ENCODE measurements around the gene S100PBP. TPM values are rescaled to one million over a fixed set of nuclear protein-coding genes. Genes with fewer than 3 reads are reported as not detected.

S100PBP gene
- total and polyA plus RNA-seq, 9 of the 15 experiments (the other 6 are each of a cell fraction or from before 2014, with no cell fraction given) = 22.9 to 60.2 (median 32.9) TPM

DNA sequence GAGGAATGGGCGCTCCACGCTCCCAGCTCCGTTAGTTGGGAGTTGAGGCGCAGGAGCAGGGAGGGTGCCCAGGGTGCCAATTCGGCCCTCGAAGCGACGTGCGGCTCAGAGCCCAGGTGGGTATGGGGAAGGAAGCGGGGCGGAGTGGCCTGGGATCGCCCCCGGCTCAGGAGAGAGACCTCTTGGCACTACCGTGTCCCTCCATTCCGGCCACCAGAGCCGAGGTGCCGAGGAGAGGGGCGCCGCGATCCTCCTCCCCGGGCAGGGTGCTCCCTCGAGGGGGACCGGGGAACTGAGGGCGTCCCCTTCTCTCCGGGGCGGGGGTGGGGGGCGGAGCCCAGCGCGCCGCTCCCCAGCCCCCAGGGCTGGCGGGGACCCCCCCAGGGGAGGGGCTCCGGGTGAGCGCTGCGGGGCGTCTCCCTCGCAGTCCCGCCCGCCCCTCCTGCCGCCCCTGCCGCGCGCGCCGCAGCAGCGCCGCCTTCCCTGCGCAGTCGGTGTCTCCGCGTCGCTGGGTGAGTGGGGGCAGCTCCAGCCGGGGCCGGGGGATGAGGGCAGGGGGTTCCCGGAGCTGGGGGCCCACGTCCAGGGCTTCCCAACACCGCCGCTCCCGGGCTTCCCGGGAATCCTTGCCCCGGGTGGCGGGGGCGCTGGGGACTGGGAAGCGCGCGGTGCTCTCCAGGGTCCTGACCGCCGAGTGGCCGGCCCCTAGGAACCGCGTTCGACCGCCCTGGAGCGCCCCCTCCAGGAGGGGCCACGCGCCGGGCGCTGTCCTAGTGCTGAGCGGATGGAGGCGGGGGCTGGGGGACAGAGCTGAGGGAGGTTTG, 68.8 kb downstream of the S100PBP start, which contains the start of gene HPCA (continued):
- TF ChIP-seq ZFX (CRISPR knock-in tag; IDR thresholded peaks at IDR 0.05) (peak; percentile 73), RBM15 (IDR thresholded peaks at IDR 0.05; ENCODE audit: insufficient read depth, low read length) (no peak), KLF6 (CRISPR knock-in tag; IDR thresholded peaks at IDR 0.05; ENCODE audit: borderline replicate concordance) (peak; percentile 74; the same call in 1 of the 2 replicates), ZNF24 (IDR thresholded peaks at IDR 0.05) (peak; percentile 79; the same call in 1 of the 2 replicates), HMG20B (CRISPR knock-in tag; IDR thresholded peaks at IDR 0.05) (no peak), PYGO2 (tag; IDR thresholded peaks at IDR 0.05) (0 out of 2 replicates have a peak, but pooled peaks have one; percentile 49), FOXP1 (CRISPR knock-in tag; IDR thresholded peaks at IDR 0.05) (peak; percentile 100), KDM1A (IDR thresholded peaks at IDR 0.05) (peak in 1 of 2 experiments; percentile 24; a peak in 1 of 4 replicates), ESRRA (IDR thresholded peaks at IDR 0.05; ENCODE audit: borderline replicate concordance, low read depth) (no peak), ZNF79 (CRISPR knock-in tag; IDR thresholded peaks at IDR 0.05; ENCODE audit: low read depth) (no peak)
- TF ChIP-seq, protein P1, sequence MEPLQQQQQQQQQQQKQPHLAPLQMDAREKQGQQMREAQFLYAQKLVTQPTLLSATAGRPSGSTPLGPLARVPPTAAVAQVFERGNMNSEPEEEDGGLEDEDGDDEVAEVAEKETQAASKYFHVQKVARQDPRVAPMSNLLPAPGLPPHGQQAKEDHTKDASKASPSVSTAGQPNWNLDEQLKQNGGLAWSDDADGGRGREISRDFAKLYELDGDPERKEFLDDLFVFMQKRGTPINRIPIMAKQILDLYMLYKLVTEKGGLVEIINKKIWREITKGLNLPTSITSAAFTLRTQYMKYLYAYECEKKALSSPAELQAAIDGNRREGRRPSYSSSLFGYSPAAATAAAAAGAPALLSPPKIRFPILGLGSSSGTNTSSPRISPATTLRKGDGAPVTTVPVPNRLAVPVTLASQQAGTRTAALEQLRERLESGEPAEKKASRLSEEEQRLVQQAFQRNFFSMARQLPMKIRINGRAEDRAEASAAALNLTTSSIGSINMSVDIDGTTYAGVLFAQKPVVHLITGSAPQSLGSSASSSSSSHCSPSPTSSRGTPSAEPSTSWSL (CRISPR knock-in tag; IDR thresholded peaks at IDR 0.05; ENCODE audit: borderline replicate concordance) = no peak
- TF ChIP-seq, protein P2, sequence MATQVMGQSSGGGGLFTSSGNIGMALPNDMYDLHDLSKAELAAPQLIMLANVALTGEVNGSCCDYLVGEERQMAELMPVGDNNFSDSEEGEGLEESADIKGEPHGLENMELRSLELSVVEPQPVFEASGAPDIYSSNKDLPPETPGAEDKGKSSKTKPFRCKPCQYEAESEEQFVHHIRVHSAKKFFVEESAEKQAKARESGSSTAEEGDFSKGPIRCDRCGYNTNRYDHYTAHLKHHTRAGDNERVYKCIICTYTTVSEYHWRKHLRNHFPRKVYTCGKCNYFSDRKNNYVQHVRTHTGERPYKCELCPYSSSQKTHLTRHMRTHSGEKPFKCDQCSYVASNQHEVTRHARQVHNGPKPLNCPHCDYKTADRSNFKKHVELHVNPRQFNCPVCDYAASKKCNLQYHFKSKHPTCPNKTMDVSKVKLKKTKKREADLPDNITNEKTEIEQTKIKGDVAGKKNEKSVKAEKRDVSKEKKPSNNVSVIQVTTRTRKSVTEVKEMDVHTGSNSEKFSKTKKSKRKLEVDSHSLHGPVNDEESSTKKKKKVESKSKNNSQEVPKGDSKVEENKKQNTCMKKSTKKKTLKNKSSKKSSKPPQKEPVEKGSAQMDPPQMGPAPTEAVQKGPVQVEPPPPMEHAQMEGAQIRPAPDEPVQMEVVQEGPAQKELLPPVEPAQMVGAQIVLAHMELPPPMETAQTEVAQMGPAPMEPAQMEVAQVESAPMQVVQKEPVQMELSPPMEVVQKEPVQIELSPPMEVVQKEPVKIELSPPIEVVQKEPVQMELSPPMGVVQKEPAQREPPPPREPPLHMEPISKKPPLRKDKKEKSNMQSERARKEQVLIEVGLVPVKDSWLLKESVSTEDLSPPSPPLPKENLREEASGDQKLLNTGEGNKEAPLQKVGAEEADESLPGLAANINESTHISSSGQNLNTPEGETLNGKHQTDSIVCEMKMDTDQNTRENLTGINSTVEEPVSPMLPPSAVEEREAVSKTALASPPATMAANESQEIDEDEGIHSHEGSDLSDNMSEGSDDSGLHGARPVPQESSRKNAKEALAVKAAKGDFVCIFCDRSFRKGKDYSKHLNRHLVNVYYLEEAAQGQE (IDR thresholded peaks at IDR 0.05; ENCODE audit: borderline replicate concordance) = peak; percentile 100
- TF ChIP-seq, protein P2 (CRISPR knock-in tag; IDR thresholded peaks at IDR 0.05; ENCODE audit: low read depth) = peak; percentile 100
- TF ChIP-seq, protein P3, sequence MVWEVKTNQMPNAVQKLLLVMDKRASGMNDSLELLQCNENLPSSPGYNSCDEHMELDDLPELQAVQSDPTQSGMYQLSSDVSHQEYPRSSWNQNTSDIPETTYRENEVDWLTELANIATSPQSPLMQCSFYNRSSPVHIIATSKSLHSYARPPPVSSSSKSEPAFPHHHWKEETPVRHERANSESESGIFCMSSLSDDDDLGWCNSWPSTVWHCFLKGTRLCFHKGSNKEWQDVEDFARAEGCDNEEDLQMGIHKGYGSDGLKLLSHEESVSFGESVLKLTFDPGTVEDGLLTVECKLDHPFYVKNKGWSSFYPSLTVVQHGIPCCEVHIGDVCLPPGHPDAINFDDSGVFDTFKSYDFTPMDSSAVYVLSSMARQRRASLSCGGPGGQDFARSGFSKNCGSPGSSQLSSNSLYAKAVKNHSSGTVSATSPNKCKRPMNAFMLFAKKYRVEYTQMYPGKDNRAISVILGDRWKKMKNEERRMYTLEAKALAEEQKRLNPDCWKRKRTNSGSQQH (CRISPR knock-in tag; IDR thresholded peaks at IDR 0.05) = 0 out of 2 replicates have a peak, but pooled peaks have one; percentile 30

Measured in K562 (cell line).